Testis (tissue), 3 donors: ENCODE results near the gene MAGEB2. TPM values are rescaled to one million over a fixed set of nuclear protein-coding genes. Genes with fewer than 3 reads are reported as not detected.
"Not testable (repeated sequence)": the region's sequence is repeated elsewhere in the genome, so short reads cannot be mapped to it uniquely, and the experiment has no call there.

Source experiments
- DNase-seq: peaks from one replicate; pipeline ENCODE4 v3.0.0-alpha.2; 2019
- H3K27ac ChIP-seq, 2 donors: fragments of 200-600 bp; sonication (generic); one replicate each; pipeline ENCODE4 v1.5.1; 2019
- H3K27me3 ChIP-seq: fragments of 200-600 bp; sonication (generic); one replicate; pipeline ENCODE4 v1.5.1; 2019
- H3K36me3 ChIP-seq: fragments of 200-600 bp; sonication (generic); one replicate; pipeline ENCODE4 v1.5.1; 2017; ENCODE audit warnings: low read depth; ENCODE audit errors: missing control alignments
- H3K4me1 ChIP-seq: fragments of 200-600 bp; sonication (generic); one replicate; pipeline ENCODE4 v1.5.1; 2019
- H3K4me3 ChIP-seq, 2 donors: fragments of 200-600 bp; sonication (generic); one replicate each; pipeline ENCODE4 v1.5.1; 2017 to 2019
- H3K9me3 ChIP-seq: fragments of 200-600 bp; sonication (generic); one replicate; pipeline ENCODE4 v1.5.1; 2017
- CTCF ChIP-seq, 3 experiments: fragments of 450-650 bp in 2 of 3; fragments of 200-600 bp in 1 of 3; sonication (generic) in 1 of 3; IDR thresholded peaks; one replicate each; pipeline ENCODE4 v1.5.1; 2016 to 2019; ENCODE audit warnings: antibody characterized with exemption in 3 of 3, mild to moderate bottlenecking in 2 of 3, moderate library complexity in 1 of 3
- POLR2A ChIP-seq: fragments of 450-650 bp; IDR thresholded peaks from one replicate; pipeline ENCODE4 v1.6.1; 2017; ENCODE audit warnings: antibody characterized with exemption, mild to moderate bottlenecking, moderate library complexity
- WGBS, 2 donors: methylation state at CpG; one replicate each; pipeline ENCODE4 v1.1.5; 2018; 5-methylcytosine and 5-hydroxymethylcytosine counted together
- intact Hi-C: fragments of 100-400 bp; cut with DNase I; formaldehyde crosslinking; loops from one replicate; pipeline ENCODE4 v1.15.1; 2023; ENCODE audit warnings: low total_unique reads
- polyA plus RNA-seq: library from polyadenylated mRNA; stranded (reverse); fragments of 350-450 nt; fragmentation: Illumina TruSeq; extraction: RNeasy Lipid Tissue Mini Kit (QIAGEN cat#74804); gene quantifications from one replicate; pipeline ENCODE4 v1.2.3, GENCODE V29; 2014; ENCODE audit warnings: low read depth, low replicate concordance; ENCODE audit not compliant: insufficient read depth
- total RNA-seq, 2 donors: library from RNA; depleted of rRNA; stranded (reverse); fragments of >200 nt; gene quantifications; one replicate each; pipeline ENCODE4 v1.2.3, GENCODE V29; 2016

Gene MAGEB2
- total and polyA plus RNA-seq, 3 donors from 2014 or later: 50.9 to 53.5 (median 51.4) TPM

GRCh38 chrX:30190426-30190825, 24.9 kb upstream of the MAGEB2 start:
- intact Hi-C loops: no loop called here
- no peaks in the 10 kb centered on the region for H3K27me3 ChIP-seq
- H3K9me3 ChIP-seq: no peaks in the 10 kb centered on the region
- H3K27ac ChIP-seq: no peak overlapping the region
- H3K4me3 ChIP-seq: no peak overlapping the region
- 91 to 98% methylated on average over 2 of the region's 2 CpGs for WGBS, 2 donors
- no peak for DNase-seq
- H3K36me3 ChIP-seq: no peaks in the 10 kb centered on the region
- no peaks in the 10 kb centered on the region for H3K4me1 ChIP-seq
- TF ChIP-seq CTCF (IDR thresholded peaks at IDR 0.05) (no peak), POLR2A (no peak)

GRCh38 chrX:30193910-30194309, 21.5 kb upstream of the MAGEB2 start:
- H3K4me3 ChIP-seq, H3K27ac ChIP-seq, intact Hi-C loops, H3K27me3 ChIP-seq, H3K4me1 ChIP-seq, H3K9me3 ChIP-seq, H3K36me3 ChIP-seq, DNase-seq: not testable (repeated sequence)
- WGBS, 2 donors: 91 to 92% methylated on average over 5 to 6 of the region's 6 CpGs

GRCh38 chrX:30196322-30196721, 19.0 kb upstream of the MAGEB2 start:
- Histone ChIP-seq H3K27me3 (no peaks in the 10 kb centered on the region), H3K4me3 (no peak overlapping the region), H3K4me1 (no peaks in the 10 kb centered on the region), H3K9me3 (no peaks in the 10 kb centered on the region), H3K27ac (no peak overlapping the region), H3K36me3 (no peaks in the 10 kb centered on the region)
- intact Hi-C loops: no loop called here
- no peak for DNase-seq
- no peak for TF ChIP-seq POLR2A
- TF ChIP-seq CTCF (IDR thresholded peaks at IDR 0.05): no peak
- WGBS, 2 donors: 20 to 38% methylated on average over 1 of the region's 1 CpG

- 43 to 49% methylated on average over 2 of the region's 2 CpGs for WGBS, 2 donors
- Histone ChIP-seq H3K4me1 (no peaks in the 10 kb centered on the region), H3K4me3 (no peak overlapping the region), H3K9me3 (no peaks in the 10 kb centered on the region), H3K27me3 (no peaks in the 10 kb centered on the region), H3K27ac (no peak overlapping the region), H3K36me3 (no peaks in the 10 kb centered on the region)
- peak; percentile 46 for DNase-seq
- peak in 1 of 3 experiments; percentile 17 for TF ChIP-seq CTCF (IDR thresholded peaks at IDR 0.05)
- TF ChIP-seq POLR2A: no peak
- intact Hi-C loops: no loop called here
These were observed 3.2 kb upstream of the MAGEB2 start for GRCh38 chrX:30212172-30212571.

GRCh38 chrX:30217465-30217864, 2.1 kb downstream of the MAGEB2 start:
- no peaks in the 10 kb centered on the region for H3K9me3 ChIP-seq
- H3K4me3 ChIP-seq: no peak overlapping the region
- H3K4me1 ChIP-seq: no peaks in the 10 kb centered on the region
- TF ChIP-seq CTCF (IDR thresholded peaks at IDR 0.05) (no peak), POLR2A (no peak)
- H3K36me3 ChIP-seq: no peaks in the 10 kb centered on the region
- DNase-seq: no peak
- intact Hi-C loops: no loop called here
- H3K27me3 ChIP-seq: no peaks in the 10 kb centered on the region
- 60 to 73% methylated on average over 1 of the region's 1 CpG for WGBS, 2 donors
- no peak overlapping the region for H3K27ac ChIP-seq
